Nephron progenitor cell (in vitro differentiated cells): Measurements from ENCODE around the gene SPARC.

Source experiments
- DNase-seq: peaks from one replicate; pipeline ENCODE4 v3.0.0; 2021
- H3K27ac Mint-ChIP-seq: 2 replicates; pipeline ENCODE4 v1.8.0; 2021; ENCODE audit warnings: mild to moderate bottlenecking, moderate library complexity, mixed read lengths
- H3K27me3 Mint-ChIP-seq: 2 replicates; pipeline ENCODE4 v1.8.0; 2021; ENCODE audit warnings: mild to moderate bottlenecking, low read depth, mixed read lengths; ENCODE audit not compliant: poor library complexity
- H3K36me3 Mint-ChIP-seq: 2 replicates; pipeline ENCODE4 v1.8.0; 2021; ENCODE audit warnings: low read depth, mixed read lengths
- H3K4me1 Mint-ChIP-seq: 2 replicates; pipeline ENCODE4 v1.8.0; 2021; ENCODE audit warnings: mixed read lengths
- H3K4me3 Mint-ChIP-seq: 2 replicates; pipeline ENCODE4 v1.8.0; 2021; ENCODE audit warnings: mild to moderate bottlenecking, moderate library complexity, mixed read lengths
- H3K9me3 Mint-ChIP-seq: 2 replicates; pipeline ENCODE4 v1.8.0; 2021; ENCODE audit warnings: mild to moderate bottlenecking, moderate library complexity, mixed read lengths
- TF ChIP-seq, protein P1 (sequence below): fragments of 200-600 bp; sonication (generic); IDR thresholded peaks from 2 replicates; pipeline ENCODE4 v1.5.0; 2021; ENCODE audit warnings: antibody characterized with exemption

SPARC gene

DNA sequence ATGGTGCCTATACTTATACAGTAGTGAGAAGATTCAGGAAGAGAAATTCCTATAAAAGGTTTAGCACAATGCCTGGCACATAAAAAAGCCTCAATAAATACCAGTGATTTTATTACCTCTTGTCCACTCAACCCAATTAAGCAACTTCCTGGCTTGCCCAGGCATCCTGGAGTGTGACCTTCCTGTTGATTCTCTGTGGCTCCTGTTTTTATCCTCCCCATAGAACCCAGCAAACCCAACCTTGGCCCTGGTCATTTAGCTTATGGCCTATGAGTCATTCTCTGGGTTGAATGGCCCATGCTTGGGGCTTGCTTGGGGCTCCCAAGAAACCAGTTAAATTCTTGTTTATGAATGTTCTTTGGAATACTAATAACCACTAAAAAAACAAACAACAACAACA lies 21.4 kb upstream of the SPARC start:
- TF ChIP-seq, protein P1, sequence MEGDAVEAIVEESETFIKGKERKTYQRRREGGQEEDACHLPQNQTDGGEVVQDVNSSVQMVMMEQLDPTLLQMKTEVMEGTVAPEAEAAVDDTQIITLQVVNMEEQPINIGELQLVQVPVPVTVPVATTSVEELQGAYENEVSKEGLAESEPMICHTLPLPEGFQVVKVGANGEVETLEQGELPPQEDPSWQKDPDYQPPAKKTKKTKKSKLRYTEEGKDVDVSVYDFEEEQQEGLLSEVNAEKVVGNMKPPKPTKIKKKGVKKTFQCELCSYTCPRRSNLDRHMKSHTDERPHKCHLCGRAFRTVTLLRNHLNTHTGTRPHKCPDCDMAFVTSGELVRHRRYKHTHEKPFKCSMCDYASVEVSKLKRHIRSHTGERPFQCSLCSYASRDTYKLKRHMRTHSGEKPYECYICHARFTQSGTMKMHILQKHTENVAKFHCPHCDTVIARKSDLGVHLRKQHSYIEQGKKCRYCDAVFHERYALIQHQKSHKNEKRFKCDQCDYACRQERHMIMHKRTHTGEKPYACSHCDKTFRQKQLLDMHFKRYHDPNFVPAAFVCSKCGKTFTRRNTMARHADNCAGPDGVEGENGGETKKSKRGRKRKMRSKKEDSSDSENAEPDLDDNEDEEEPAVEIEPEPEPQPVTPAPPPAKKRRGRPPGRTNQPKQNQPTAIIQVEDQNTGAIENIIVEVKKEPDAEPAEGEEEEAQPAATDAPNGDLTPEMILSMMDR = no peak
- no peak for DNase-seq
- H3K4me1 Mint-ChIP-seq = peaks cover 28% of the 10 kb centered on the region

DNA sequence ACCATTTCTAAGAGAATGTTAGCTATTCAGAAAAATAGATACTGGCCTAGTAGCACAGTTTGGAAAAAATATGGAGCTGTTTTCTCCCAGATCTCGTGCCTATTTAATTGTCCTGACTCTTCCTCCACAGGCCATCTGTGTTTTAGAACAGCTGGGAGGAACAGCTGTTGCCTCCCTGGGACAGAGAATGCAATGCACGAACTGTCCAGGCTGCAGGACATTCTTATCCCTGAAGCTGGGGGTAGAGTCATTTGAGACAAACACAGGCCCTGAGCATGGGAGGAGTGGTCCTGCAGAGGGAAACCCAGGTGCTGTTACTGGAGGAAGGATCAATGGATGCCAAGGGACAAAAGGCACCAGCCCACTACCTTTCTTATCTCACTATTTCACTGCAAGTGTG lies 20.9 kb upstream of the SPARC start:
- H3K36me3 Mint-ChIP-seq = no peaks in the 10 kb centered on the region
- no peak for DNase-seq
- H3K27me3 Mint-ChIP-seq = no peaks in the 10 kb centered on the region
- no peak overlapping the region for H3K4me3 Mint-ChIP-seq
- TF ChIP-seq, protein P1 = no peak
- peaks cover 30% of the 10 kb centered on the region for H3K4me1 Mint-ChIP-seq
- H3K9me3 Mint-ChIP-seq = peaks cover 10% of the 10 kb centered on the region
- H3K27ac Mint-ChIP-seq = no peak overlapping the region

More for the DNA sequence above, 21.4 kb upstream of the SPARC start:
- Mint-ChIP-seq H3K4me3 (no peak overlapping the region), H3K27ac (peak overlapping the region; percentile 19), H3K27me3 (no peaks in the 10 kb centered on the region), H3K9me3 (peaks cover 15% of the 10 kb centered on the region), H3K36me3 (no peaks in the 10 kb centered on the region)

DNA sequence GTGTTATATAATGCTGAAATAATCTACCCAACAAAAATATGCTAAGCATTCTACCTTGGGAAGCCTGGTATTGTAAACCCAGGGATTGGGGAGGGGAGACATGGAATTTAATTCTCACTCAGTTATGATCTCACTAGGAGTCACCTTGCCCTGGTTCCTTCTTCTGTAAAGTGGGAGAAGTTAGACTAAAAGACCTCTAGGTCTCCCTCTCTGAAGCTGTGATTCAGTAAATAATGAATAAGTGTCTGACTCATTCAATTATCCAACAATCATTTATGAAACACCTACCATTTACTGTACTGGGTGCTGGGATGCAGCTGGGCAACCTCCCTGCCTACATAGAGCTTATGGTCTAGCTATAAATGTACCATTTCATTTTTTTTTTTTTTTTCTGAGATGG lies 20.2 kb upstream of the SPARC start:
- Mint-ChIP-seq H3K27me3 (no peaks in the 10 kb centered on the region), H3K27ac (no peak overlapping the region), H3K4me3 (no peak overlapping the region), H3K9me3 (peaks cover 3% of the 10 kb centered on the region), H3K4me1 (peaks cover 30% of the 10 kb centered on the region), H3K36me3 (no peaks in the 10 kb centered on the region)
- DNase-seq = no peak
- TF ChIP-seq, protein P1 = no peak

DNA sequence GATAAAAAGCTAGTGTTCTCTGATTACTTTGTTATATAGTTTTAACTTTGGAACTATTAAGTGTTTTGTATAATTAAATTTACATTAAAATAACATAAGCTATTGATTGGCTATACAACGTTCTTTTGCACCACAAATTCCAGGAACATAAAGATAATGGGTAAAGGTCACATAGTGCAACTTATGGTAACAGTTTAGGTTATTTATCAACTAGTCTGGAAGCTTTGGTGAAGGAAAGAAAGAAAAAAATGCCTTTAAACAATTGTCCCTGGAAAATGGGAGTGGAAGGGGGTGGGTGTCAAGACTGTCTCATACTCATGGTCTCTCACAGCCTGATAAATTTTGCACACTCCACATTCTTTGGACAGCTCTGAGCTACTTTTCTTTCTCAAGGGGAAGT lies 17.1 kb upstream of the SPARC start:
- no peaks in the 10 kb centered on the region for H3K36me3 Mint-ChIP-seq
- TF ChIP-seq, protein P1 = no peak
- no peaks in the 10 kb centered on the region for H3K9me3 Mint-ChIP-seq
- H3K4me3 Mint-ChIP-seq = no peak overlapping the region
- H3K27me3 Mint-ChIP-seq = peaks cover 5% of the 10 kb centered on the region
- H3K27ac Mint-ChIP-seq = no peak overlapping the region
- no peak for DNase-seq
- H3K4me1 Mint-ChIP-seq = peaks cover 51% of the 10 kb centered on the region

DNA sequence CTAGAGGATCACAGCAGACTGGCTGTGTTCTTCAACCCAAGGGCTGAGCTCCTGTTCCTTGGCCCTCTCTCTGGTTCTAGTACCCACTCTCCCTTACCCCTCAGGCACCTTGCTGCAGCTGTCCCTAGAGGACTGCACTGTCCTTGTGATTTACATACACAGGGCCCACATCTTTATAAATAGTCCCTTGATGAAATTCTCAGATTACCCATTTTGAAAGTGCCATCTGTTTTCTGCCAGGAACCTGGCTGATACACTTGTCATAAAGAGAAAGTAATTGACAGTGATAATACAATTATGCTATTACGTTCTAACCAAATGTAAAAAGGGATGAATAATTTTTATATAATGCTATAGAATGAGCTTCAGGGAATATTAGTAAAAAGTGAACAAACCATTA lies 16.5 kb upstream of the SPARC start:
- peak overlapping the region; percentile 15 for H3K27ac Mint-ChIP-seq
- TF ChIP-seq, protein P1 = no peak
- DNase-seq = no peak
- no peaks in the 10 kb centered on the region for H3K36me3 Mint-ChIP-seq
- H3K9me3 Mint-ChIP-seq = no peaks in the 10 kb centered on the region
- H3K27me3 Mint-ChIP-seq = peaks cover 5% of the 10 kb centered on the region
- H3K4me1 Mint-ChIP-seq = peaks cover 48% of the 10 kb centered on the region
- H3K4me3 Mint-ChIP-seq = no peak overlapping the region

DNA sequence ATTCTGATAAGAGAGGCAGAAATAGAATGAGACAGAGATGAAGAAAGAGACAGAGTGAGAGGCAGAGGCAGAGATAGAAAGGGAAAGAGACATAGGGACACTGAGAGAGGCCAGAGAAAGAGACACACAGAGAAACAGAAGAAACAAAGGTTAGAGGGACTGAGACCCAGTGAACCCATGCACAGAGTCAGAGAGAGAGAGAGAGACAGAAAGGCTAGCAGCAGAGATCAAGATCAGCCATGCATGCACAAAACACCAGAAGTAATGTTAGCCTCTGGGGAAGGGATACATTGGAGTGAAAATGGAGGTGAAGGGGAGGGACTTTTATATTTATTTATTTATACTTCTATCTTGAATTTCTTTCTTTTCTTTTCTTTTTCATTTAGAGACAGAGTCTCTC lies 14.1 kb upstream of the SPARC start:
- DNase-seq = no peak
- peaks cover 58% of the 10 kb centered on the region for H3K4me1 Mint-ChIP-seq
- H3K27me3 Mint-ChIP-seq = peaks cover 5% of the 10 kb centered on the region
- TF ChIP-seq, protein P1 = no peak
- no peaks in the 10 kb centered on the region for H3K36me3 Mint-ChIP-seq
- H3K9me3 Mint-ChIP-seq = no peaks in the 10 kb centered on the region
- peak overlapping the region; percentile 7 for H3K4me3 Mint-ChIP-seq
- H3K27ac Mint-ChIP-seq = peak overlapping the region; percentile 74
